Subcutaneous abdominal adipose tissue (tissue), 5 donors: ENCODE data around the gene GPC5.
A peak's percentile ranks its signal among the peaks of the same experiment; 100 is the strongest.
"Not testable (repeated sequence)": the region's sequence is repeated elsewhere in the genome, so short reads cannot be mapped to it uniquely, and the experiment has no call there.

Experiments used
- H3K27ac ChIP-seq: one replicate; pipeline ENCODE4 v1.7.0; 2013; ENCODE audit warnings: low read depth, mild to moderate bottlenecking, inconsistent platforms, low read length, moderate library complexity
- H3K27me3 ChIP-seq, 5 donors: one replicate each; pipeline ENCODE4 v1.7.0; 2013; ENCODE audit warnings: low read length in 5 of 5, inconsistent platforms in 1 of 5; ENCODE audit not compliant: control insufficient read depth in 5 of 5, insufficient read depth in 4 of 5
- H3K36me3 ChIP-seq, 5 donors: one replicate each; pipeline ENCODE4 v1.7.0; 2013; ENCODE audit warnings: low read length in 5 of 5; ENCODE audit not compliant: control insufficient read depth in 5 of 5, insufficient read depth in 5 of 5
- H3K4me1 ChIP-seq, 5 donors: one replicate each; pipeline ENCODE4 v1.7.0; 2013; ENCODE audit warnings: low read length in 5 of 5, mild to moderate bottlenecking in 3 of 5, moderate library complexity in 1 of 5; ENCODE audit not compliant: control insufficient read depth in 5 of 5, insufficient read depth in 5 of 5
- H3K4me3 ChIP-seq, 5 donors: one replicate each; pipeline ENCODE4 v1.7.0; 2013; ENCODE audit warnings: low read length in 5 of 5, low read depth in 1 of 5
- H3K9ac ChIP-seq, 5 donors: one replicate each; pipeline ENCODE4 v1.7.0; 2013; ENCODE audit warnings: low read length in 5 of 5, mild to moderate bottlenecking in 4 of 5, moderate library complexity in 3 of 5
- H3K9me3 ChIP-seq, 5 donors: one replicate each; pipeline ENCODE4 v1.7.0; 2013; ENCODE audit warnings: low read length in 5 of 5; ENCODE audit not compliant: control insufficient read depth in 5 of 5
- donor health status: healthy.
- donor health status: healthy.
- donor health status: healthy.
- donor health status: healthy.
- donor health status: healthy.

Gene GPC5

GRCh38 chr13:91426913-91427312 lies 28.5 kb downstream of the GPC5 start:
- Histone ChIP-seq H3K27me3 (no peaks in the 10 kb centered on the region), H3K4me1 (no peaks in the 10 kb centered on the region), H3K27ac (no peak overlapping the region), H3K4me3 (peak overlapping the region in 1 of 5 donors; percentile 21), H3K9me3 (peaks cover 0 to 14% (median 12%) of the 10 kb centered on the region in 5 donors), H3K9ac (no peak overlapping the region), H3K36me3 (no peaks in the 10 kb centered on the region)

GRCh38 chr13:91438674-91439073 lies 40.3 kb downstream of the GPC5 start:
- H3K36me3 ChIP-seq, H3K27me3 ChIP-seq, H3K9ac ChIP-seq, H3K4me1 ChIP-seq, H3K27ac ChIP-seq, H3K9me3 ChIP-seq, H3K4me3 ChIP-seq: not testable (repeated sequence)

DNA sequence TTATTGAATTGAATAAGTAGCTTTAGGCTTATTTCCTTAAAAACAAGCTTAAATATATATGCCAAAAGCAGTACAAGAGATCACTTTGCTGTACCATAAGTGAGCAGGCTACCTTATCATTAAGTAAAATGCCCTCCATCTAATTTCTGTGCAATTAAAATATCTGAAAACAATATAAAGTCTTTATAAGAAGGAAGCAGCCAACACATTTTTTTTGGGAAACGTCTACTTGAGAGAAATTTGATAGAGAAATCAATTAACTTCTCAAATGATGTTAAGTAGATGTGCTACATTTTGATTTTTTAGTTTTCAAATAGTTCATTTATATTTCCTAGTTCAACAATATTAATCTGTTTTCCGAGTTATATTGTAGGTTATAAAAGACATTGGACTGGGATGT lies 52.5 kb downstream of the GPC5 start:
- Histone ChIP-seq H3K9ac (no peak overlapping the region), H3K4me3 (no peak overlapping the region), H3K9me3 (no peaks in the 10 kb centered on the region), H3K36me3 (no peaks in the 10 kb centered on the region), H3K27me3 (no peaks in the 10 kb centered on the region), H3K27ac (no peak overlapping the region), H3K4me1 (no peaks in the 10 kb centered on the region)

DNA sequence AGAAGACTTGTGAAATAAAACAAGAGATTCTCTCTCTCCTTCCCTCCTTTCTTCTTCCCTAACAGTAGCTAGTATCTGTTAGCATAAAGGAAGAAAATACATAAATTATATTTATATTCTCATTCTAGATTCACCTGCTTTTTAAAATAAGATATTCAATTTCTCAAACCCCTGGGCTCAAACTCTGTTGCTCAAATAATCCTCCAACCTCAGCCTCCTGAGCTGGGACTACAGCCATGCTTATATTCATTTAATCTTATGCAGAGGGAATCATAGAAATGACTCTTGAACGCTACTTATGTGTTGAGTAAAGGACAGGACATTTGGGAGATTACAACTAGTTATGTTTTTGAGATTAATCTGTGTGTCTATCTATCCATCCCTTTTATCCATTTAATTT lies 56.2 kb downstream of the GPC5 start:
- H3K4me1 ChIP-seq = no peaks in the 10 kb centered on the region
- H3K27ac ChIP-seq = no peak overlapping the region
- H3K27me3 ChIP-seq = no peaks in the 10 kb centered on the region
- no peaks in the 10 kb centered on the region for H3K9me3 ChIP-seq
- H3K36me3 ChIP-seq = no peaks in the 10 kb centered on the region
- H3K9ac ChIP-seq = no peak overlapping the region
- H3K4me3 ChIP-seq = no peak overlapping the region

- Histone ChIP-seq H3K9me3 (no peaks in the 10 kb centered on the region), H3K36me3 (no peaks in the 10 kb centered on the region), H3K27me3 (no peaks in the 10 kb centered on the region), H3K27ac (no peak overlapping the region), H3K4me3 (no peak overlapping the region), H3K4me1 (no peaks in the 10 kb centered on the region), H3K9ac (no peak overlapping the region)
Observed at GRCh38 chr13:91456837-91457236, 58.4 kb downstream of the GPC5 start.

GRCh38 chr13:91459485-91459884 lies 61.1 kb downstream of the GPC5 start:
- Histone ChIP-seq H3K4me3 (no peak overlapping the region), H3K36me3 (no peaks in the 10 kb centered on the region), H3K9me3 (no peaks in the 10 kb centered on the region), H3K9ac (no peak overlapping the region), H3K27ac (no peak overlapping the region), H3K27me3 (no peaks in the 10 kb centered on the region), H3K4me1 (no peaks in the 10 kb centered on the region)

DNA sequence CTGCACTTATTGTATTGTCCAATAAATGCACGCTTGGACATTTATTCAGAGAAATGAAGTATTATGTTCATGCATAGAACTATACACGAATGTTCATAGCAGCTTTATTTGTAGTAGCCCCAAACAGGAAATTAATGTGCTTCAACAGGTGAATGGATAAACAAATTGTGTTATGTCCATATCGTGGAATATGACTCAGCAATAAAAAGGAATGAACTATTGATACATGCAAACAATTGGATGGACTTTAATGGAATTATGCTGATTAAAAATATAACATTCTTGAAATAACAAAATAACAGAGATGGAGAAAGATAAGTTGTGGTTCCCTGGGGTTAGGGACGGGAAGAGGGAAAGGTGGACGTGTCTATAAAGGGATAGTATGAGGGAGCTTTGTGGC lies 65.9 kb downstream of the GPC5 start:
- H3K4me1 ChIP-seq = no peaks in the 10 kb centered on the region
- H3K9me3 ChIP-seq = no peaks in the 10 kb centered on the region
- H3K36me3 ChIP-seq = no peaks in the 10 kb centered on the region
- no peak overlapping the region for H3K9ac ChIP-seq
- H3K27me3 ChIP-seq = no peaks in the 10 kb centered on the region
- H3K27ac ChIP-seq = no peak overlapping the region
- no peak overlapping the region for H3K4me3 ChIP-seq

DNA sequence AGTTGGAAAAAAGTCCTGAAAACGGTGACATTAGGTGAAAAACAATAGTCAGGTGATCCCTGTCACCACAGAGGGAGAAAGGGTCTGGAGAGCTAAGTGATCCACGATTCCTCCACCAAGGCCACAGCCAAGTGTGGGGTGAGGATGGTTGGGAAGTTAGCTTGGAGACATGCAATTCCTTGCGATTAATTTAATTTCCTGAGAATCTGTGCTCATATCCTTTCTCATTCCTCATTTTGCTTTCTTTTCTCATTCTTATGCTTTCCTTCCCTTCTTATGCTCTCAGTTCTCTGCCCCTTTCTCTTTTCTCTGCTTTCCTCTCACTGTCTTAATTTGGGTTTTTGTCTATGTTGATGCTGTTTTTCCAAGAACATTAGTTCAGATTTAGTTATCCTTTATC lies 68.8 kb downstream of the GPC5 start:
- Histone ChIP-seq H3K4me3 (no peak overlapping the region), H3K27ac (no peak overlapping the region), H3K9me3 (no peaks in the 10 kb centered on the region), H3K9ac (no peak overlapping the region), H3K4me1 (no peaks in the 10 kb centered on the region), H3K27me3 (no peaks in the 10 kb centered on the region), H3K36me3 (no peaks in the 10 kb centered on the region)

GRCh38 chr13:91468301-91468700 lies 69.9 kb downstream of the GPC5 start:
- Histone ChIP-seq H3K4me3 (no peak overlapping the region), H3K27ac (no peak overlapping the region), H3K9ac (no peak overlapping the region), H3K27me3 (no peaks in the 10 kb centered on the region), H3K9me3 (no peaks in the 10 kb centered on the region), H3K4me1 (no peaks in the 10 kb centered on the region), H3K36me3 (no peaks in the 10 kb centered on the region)

GRCh38 chr13:91470084-91470621 lies 71.7 kb downstream of the GPC5 start:
- no peaks in the 10 kb centered on the region for H3K36me3 ChIP-seq
- H3K9me3 ChIP-seq = no peaks in the 10 kb centered on the region
- no peaks in the 10 kb centered on the region for H3K27me3 ChIP-seq
- no peak overlapping the region for H3K9ac ChIP-seq
- no peak overlapping the region for H3K4me3 ChIP-seq
- H3K4me1 ChIP-seq = no peaks in the 10 kb centered on the region
- H3K27ac ChIP-seq = no peak overlapping the region

GRCh38 chr13:91470681-91471080 lies 72.3 kb downstream of the GPC5 start:
- no peak overlapping the region for H3K4me3 ChIP-seq

More at GRCh38 chr13:91470681-91471080, 72.3 kb downstream of the GPC5 start:
- no peaks in the 10 kb centered on the region for H3K36me3 ChIP-seq
- H3K9me3 ChIP-seq = no peaks in the 10 kb centered on the region
- H3K27ac ChIP-seq = no peak overlapping the region
- H3K27me3 ChIP-seq = no peaks in the 10 kb centered on the region
- H3K9ac ChIP-seq = no peak overlapping the region
- no peaks in the 10 kb centered on the region for H3K4me1 ChIP-seq
